GM12872 (cell line): Measurements from ENCODE around the gene ARF4.

ENCODE experiments used
- TF ChIP-seq, protein P1 (sequence below): IDR thresholded peaks from 3 replicates; pipeline ENCODE4 v1.5.1; 2011; ENCODE audit warnings: low read depth, mild to moderate bottlenecking, low read length, moderate library complexity; ENCODE audit not compliant: insufficient read depth

The ARF4 gene

DNA sequence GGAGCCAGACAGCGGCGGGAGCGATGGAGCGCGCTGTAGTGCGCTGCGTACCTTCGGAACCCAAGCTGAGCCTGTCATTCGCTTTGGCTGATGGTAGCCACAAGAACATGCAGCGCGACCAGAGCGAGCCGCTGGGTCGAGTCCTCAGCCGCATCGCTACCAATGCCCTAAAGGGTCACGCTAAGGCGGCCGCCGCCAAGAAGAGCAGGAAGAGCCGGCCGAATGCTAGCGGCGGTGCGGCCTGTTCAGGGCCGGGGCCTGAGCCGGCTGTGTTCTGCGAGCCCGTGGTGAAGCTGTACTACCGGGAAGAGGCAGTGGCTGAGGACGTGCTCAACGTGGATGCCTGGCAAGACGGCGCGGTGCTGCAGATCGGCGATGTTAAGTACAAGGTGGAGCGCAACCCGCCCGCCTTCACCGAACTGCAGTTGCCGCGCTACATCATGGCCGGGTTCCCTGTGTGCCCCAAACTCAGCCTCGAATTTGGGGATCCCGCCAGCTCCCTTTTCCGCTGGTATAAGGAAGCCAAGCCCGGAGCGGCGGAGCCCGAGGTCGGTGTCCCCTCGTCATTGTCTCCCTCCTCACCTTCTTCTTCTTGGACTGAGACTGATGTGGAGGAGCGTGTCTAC is 40.6 kb downstream of the ARF4 start:
- TF ChIP-seq, protein P1, sequence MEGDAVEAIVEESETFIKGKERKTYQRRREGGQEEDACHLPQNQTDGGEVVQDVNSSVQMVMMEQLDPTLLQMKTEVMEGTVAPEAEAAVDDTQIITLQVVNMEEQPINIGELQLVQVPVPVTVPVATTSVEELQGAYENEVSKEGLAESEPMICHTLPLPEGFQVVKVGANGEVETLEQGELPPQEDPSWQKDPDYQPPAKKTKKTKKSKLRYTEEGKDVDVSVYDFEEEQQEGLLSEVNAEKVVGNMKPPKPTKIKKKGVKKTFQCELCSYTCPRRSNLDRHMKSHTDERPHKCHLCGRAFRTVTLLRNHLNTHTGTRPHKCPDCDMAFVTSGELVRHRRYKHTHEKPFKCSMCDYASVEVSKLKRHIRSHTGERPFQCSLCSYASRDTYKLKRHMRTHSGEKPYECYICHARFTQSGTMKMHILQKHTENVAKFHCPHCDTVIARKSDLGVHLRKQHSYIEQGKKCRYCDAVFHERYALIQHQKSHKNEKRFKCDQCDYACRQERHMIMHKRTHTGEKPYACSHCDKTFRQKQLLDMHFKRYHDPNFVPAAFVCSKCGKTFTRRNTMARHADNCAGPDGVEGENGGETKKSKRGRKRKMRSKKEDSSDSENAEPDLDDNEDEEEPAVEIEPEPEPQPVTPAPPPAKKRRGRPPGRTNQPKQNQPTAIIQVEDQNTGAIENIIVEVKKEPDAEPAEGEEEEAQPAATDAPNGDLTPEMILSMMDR, result no peak

DNA sequence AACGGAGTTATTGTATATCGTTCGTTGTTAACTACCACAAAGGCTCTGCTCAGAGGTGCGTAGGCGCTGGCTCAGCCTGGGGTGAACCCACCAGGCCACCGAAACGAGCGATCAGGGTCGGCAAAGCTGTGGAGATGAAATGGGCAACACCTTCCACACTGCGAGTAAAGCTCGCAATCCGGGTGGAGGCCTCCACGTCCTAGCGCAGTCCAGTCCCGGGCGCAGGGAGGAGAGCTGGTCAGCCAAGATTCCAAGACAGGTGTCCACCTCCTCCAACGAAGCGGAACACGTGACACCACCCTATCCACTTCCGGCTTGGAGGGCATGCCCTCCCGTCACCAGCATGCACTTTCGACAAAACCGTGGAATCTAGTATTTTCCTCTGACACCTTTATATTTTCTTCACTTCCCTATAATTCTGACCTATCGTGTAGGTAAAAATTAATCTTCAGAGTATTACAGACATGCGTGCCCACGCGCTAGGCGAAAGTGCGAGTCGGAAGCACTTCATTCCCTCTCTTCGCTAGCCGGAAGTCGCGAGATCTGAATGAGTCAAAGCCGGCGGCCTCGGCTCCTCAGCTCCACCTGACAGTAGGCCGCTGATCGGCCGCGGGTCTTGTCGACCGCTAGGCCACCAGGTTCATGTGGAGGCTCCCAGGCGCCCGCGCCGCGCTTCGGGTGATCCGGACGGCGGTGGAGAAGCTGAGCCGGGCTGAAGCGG is 41.2 kb downstream of the ARF4 start, which contains the start of gene PDE12:
Gene PDE12 (plus strand): TSS at position 537 of the 721 bp plus-strand sequence. CDS start 106 bp downstream, at position 643.
- TF ChIP-seq, protein P1, result no peak

DNA sequence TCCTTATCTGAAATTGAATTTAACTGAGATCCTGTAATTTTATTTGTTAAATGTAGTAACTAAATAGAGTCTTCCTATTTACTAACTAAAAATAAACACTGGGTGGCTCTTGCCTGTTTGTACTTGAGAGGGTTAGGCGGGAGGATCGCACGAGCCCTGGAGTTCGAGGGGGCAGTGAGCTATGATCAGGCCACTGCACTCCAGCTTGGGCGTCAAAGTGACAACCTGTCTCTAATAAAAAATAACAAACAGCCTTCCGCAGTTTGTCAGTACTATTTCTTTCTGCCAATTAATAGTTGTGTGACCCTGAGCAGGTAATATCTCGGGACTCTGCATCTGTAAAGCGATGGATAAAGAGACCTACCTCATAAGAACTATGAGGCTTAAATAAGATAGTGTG is 41.8 kb downstream of the ARF4 start:
- TF ChIP-seq, protein P1, result no peak

DNA sequence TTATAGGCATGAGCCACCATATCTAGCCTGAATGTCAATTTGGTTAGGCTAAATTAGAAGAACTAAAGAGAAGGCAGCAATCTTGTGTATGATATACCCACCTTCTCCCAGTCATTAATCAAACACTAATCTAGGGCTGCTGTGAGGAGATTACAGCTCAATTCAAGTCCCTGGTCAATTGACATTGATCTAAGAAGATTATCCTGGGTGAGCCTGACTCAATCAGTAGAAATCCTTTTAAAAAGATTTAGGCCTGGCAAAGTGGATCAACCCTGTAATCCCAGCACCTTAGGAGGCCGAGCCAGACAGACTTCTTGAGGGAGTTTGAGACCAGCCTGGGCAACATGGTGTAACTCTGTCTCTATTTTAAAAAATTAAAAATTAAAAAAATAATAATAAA is 50.5 kb downstream of the ARF4 start:
- TF ChIP-seq, protein P1, result no peak

DNA sequence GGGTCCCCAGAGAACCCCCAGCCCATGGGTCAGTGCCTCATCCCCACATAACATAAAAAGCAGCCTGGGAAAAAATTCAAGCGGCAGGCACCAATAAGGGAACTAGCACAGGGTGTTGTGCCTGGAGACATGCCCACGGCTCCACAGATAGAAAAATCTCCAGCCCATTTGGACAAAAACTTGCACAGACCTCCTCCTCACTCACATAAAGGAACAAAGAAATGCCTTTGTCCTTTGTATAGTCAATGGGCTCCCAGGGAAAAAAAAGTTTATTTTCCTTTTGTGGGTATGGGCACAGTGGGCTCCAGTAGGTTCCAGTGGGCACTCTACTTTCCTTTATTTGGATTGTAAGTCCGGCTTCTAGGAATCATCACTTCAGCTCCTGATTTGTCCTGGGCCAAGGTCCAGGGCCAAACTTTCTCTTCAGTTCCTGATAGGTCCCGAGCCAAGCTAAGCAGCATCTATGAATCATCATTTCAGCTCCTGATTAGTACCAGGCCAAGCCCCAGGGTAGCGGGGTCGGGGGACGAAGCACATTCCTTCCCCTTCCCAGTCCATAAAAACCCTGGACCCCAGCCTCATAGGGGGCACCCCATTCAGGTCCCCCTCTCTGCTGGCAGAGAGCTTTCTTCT is 51.4 kb downstream of the ARF4 start:
- TF ChIP-seq, protein P1, result no peak

DNA sequence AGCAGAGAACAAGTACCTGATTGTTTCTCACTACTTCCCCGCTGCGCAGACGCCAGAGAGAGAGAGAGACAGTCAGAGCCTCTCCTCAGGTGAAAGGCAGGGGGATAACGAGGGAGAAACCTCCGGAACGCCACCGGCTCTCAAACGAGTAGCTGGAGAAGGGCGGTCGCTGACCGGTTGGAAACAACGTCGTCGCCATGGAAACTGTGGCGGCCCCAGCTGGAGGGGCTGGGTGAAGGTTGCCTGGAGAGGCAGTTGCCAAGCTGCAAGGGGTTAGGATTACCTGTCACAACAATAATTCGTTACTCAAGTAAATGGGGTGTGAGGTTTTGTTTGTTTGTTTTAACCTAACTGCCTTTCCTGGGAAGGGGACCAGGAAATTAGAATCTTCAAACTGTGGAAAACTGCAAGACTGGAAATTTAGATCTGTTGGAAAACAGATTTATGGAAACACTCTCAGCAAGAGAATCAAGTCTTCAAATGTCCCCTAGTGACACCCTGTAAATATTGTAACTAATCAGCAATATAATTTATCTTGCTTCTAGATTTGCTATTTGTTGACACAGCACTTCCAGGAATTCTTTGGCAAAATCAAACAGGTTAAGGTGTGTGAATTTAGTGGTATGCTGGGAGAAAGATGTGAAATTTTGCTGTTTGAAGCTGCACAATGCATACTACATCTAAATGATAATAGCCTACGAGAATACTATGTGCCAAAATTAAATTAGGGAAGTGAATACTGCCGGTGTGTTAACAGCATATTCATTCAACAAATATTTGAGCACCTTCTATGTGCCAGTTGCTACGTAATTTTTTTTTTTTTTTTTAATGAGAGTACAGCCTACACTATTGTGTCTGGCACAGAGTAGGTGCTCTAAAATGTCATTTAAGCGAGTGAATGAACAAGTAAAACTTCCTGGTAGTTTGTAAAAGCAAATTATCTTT is 52.7 kb downstream of the ARF4 start, which contains the start of gene DNAH12:
Gene DNAH12 (minus strand): TSS at position 164 of the 945 bp plus-strand sequence. CDS start 1,474 bp downstream, outside the sequence.
- TF ChIP-seq, protein P1, result no peak
